ENCODE data around the gene HOXC6. TPM values are rescaled to one million over a fixed set of nuclear protein-coding genes. Genes with fewer than 3 reads are reported as not detected.

Gene HOXC6
- total RNA-seq, 6 experiments from 2014 or later: not detected

- no peaks in the 10 kb centered on the region for H3K36me3 ChIP-seq
- no peak overlapping the region for H3K4me3 ChIP-seq
- H3K27me3 ChIP-seq: peaks cover 0 to 56% of the 10 kb centered on the region in 2 donors
- H3K9me3 ChIP-seq: no peaks in the 10 kb centered on the region
- intact Hi-C loops (cut with DNase I): loop anchor here (5.0 kb wide), 2 partner anchors 193 to 198 kb away; no protein-coding TSS in a partner anchor
- no peak overlapping the region for H3K27ac ChIP-seq
- no peak for TF ChIP-seq POLR2A (IDR thresholded peaks at IDR 0.05)
- TF ChIP-seq, protein P1, sequence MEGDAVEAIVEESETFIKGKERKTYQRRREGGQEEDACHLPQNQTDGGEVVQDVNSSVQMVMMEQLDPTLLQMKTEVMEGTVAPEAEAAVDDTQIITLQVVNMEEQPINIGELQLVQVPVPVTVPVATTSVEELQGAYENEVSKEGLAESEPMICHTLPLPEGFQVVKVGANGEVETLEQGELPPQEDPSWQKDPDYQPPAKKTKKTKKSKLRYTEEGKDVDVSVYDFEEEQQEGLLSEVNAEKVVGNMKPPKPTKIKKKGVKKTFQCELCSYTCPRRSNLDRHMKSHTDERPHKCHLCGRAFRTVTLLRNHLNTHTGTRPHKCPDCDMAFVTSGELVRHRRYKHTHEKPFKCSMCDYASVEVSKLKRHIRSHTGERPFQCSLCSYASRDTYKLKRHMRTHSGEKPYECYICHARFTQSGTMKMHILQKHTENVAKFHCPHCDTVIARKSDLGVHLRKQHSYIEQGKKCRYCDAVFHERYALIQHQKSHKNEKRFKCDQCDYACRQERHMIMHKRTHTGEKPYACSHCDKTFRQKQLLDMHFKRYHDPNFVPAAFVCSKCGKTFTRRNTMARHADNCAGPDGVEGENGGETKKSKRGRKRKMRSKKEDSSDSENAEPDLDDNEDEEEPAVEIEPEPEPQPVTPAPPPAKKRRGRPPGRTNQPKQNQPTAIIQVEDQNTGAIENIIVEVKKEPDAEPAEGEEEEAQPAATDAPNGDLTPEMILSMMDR (IDR thresholded peaks at IDR 0.05): no peak
- ATAC-seq (no peak), DNase-seq (no peak)
- WGBS (ENCODE audit: insufficient coverage, low coverage, low lambda C conversion rate, missing lambda C conversion rate): 7% methylated on average over 13 of the region's 51 CpGs
- peaks cover 0 to 7% (median 0%) of the 10 kb centered on the region in 4 donors for H3K4me1 ChIP-seq
These were observed 18.8 kb upstream of the HOXC6 start for GRCh38 chr12:54009171-54010052.

DNA sequence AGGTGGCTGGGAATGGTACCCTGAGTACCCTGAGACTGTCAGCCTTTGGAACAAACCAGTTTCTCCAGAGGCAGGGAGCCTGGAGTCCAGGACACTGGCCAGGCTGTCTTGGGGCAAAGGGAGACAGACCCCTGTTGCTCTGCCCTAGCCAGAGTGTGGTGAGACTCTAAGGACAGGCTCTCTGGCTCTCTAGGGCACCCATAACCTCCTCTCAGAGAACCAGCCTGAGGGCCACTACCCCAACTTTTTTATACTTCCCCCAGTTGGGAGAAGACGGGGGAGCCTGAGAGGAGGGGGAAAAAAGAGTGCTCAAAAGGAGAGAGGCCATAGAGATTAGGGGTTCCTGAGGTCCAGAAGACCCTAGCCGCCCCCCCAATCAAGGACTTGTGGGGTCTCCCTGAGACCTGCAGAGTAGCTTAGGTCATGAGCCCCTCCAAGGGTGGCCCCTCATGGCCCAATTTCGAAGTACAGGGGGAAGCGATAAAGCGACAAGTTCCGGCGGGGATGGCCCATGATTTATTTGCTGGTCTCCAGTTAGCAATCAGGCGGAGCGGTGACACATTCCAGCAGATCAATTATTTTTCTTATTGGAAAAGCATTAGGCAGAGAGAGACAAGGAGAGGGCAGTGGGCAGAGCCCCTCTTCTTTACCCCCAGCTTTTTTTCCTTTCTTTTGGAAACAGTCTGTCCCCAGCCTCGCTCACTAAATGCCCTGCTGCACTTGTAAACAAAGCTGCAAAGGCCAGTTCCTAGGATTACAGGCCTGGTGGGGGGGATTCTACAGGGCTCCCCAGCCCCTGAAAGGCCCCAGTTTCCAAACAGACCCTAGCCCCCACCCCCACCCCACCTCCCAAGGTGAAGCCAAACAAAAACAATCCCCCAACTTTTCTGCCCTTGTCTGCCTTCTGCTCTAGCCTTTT, 17.9 kb upstream of the HOXC6 start:
- Histone ChIP-seq H3K36me3 (no peaks in the 10 kb centered on the region), H3K27ac (no peak overlapping the region), H3K4me3 (no peak overlapping the region), H3K4me1 (peaks cover 0 to 7% (median 0%) of the 10 kb centered on the region in 4 donors), H3K27me3 (peaks cover 0 to 65% of the 10 kb centered on the region in 2 donors), H3K9me3 (no peaks in the 10 kb centered on the region)
- ATAC-seq: no peak
- TF ChIP-seq, protein P1 (IDR thresholded peaks at IDR 0.05): no peak
- TF ChIP-seq POLR2A (IDR thresholded peaks at IDR 0.05): no peak
- DNase-seq: no peak
- intact Hi-C loops (cut with DNase I): no loop called here
- 5% methylated on average over 5 of the region's 10 CpGs for WGBS (ENCODE audit: insufficient coverage, low coverage, low lambda C conversion rate, missing lambda C conversion rate)

- H3K27ac ChIP-seq: no peak overlapping the region
- peaks cover 0 to 66% of the 10 kb centered on the region in 2 donors for H3K27me3 ChIP-seq
- H3K4me3 ChIP-seq: no peak overlapping the region
- H3K4me1 ChIP-seq: peaks cover 0 to 5% (median 0%) of the 10 kb centered on the region in 4 donors
- H3K9me3 ChIP-seq: no peaks in the 10 kb centered on the region
- ATAC-seq (no peak), DNase-seq (no peak)
- intact Hi-C loops (cut with DNase I): no loop called here
- WGBS (ENCODE audit: insufficient coverage, low coverage, low lambda C conversion rate, missing lambda C conversion rate): 3% methylated on average over 17 of the region's 17 CpGs
- H3K36me3 ChIP-seq: no peaks in the 10 kb centered on the region
- TF ChIP-seq, protein P1 (IDR thresholded peaks at IDR 0.05): no peak
- no peak for TF ChIP-seq POLR2A (IDR thresholded peaks at IDR 0.05)
These were observed 17.1 kb upstream of the HOXC6 start for GRCh38 chr12:54010972-54011664.
